CD4-positive, CD25-positive, alpha-beta regulatory T cell (primary cell): ENCODE results near the gene RNF17. TPM values are rescaled to one million over a fixed set of nuclear protein-coding genes. Genes with fewer than 3 reads are reported as not detected.

Experiments used
- ATAC-seq, 2 donors: fragments of 150-1000 bp; cut with Tn5 transposase; one replicate each; pipeline ENCODE4 v1.10.0; 2021; ENCODE audit warnings: low read depth in 2 of 2, moderate number of reproducible peaks in 2 of 2, moderate library complexity in 1 of 2
- DNase-seq, 3 donors: peaks; one replicate each; pipeline versions ENCODE4 v3.0.0 to v3.0.0-alpha.2; 2012 to 2022; ENCODE audit warnings: mixed read lengths in 1 of 3
- H3K27ac ChIP-seq: one replicate; pipeline ENCODE4 v1.7.0; 2013; ENCODE audit warnings: mild to moderate bottlenecking, low read length; ENCODE audit not compliant: insufficient read depth, poor library complexity, severe bottlenecking
- H3K27me3 ChIP-seq: one replicate; pipeline ENCODE4 v1.7.0; 2013; ENCODE audit warnings: low read length; ENCODE audit not compliant: control insufficient read depth, insufficient read depth
- H3K36me3 ChIP-seq: one replicate; pipeline ENCODE4 v1.7.0; 2013; ENCODE audit warnings: mild to moderate bottlenecking, low read length, moderate library complexity; ENCODE audit not compliant: control insufficient read depth, insufficient read depth
- H3K4me1 ChIP-seq: 2 replicates; pipeline ENCODE4 v1.7.0; 2013; ENCODE audit warnings: mild to moderate bottlenecking, low read length; ENCODE audit not compliant: insufficient read depth, control insufficient read depth, poor library complexity, severe bottlenecking
- H3K4me3 ChIP-seq: one replicate; pipeline ENCODE4 v1.7.0; 2013; ENCODE audit warnings: low read depth, mild to moderate bottlenecking, low read length, moderate library complexity
- H3K9me3 ChIP-seq, 2 experiments: 1 replicate in 1 of 2; 2 replicates in 1 of 2; pipeline ENCODE4 v1.7.0; 2013; ENCODE audit warnings: low read length in 2 of 2, mild to moderate bottlenecking in 1 of 2, moderate library complexity in 1 of 2; ENCODE audit not compliant: control insufficient read depth in 2 of 2
- H3K27ac Mint-ChIP-seq, 3 donors: one replicate each; pipeline ENCODE4 v1.8.0; 2020 to 2022; ENCODE audit warnings: mild to moderate bottlenecking in 3 of 3, mixed read lengths in 3 of 3, moderate library complexity in 2 of 3
- H3K27me3 Mint-ChIP-seq: one replicate; pipeline ENCODE4 v1.8.0; 2022; ENCODE audit warnings: mild to moderate bottlenecking, mixed read lengths
- H3K36me3 Mint-ChIP-seq: one replicate; pipeline ENCODE4 v1.8.0; 2020; ENCODE audit warnings: mixed read lengths
- H3K4me1 Mint-ChIP-seq, 4 donors: one replicate each; pipeline ENCODE4 v1.8.0; 2020 to 2022; ENCODE audit warnings: mixed read lengths in 4 of 4, mild to moderate bottlenecking in 1 of 4
- H3K4me3 Mint-ChIP-seq, 4 donors: one replicate each; pipeline ENCODE4 v1.8.0; 2020 to 2022; ENCODE audit warnings: mild to moderate bottlenecking in 4 of 4, mixed read lengths in 4 of 4, moderate library complexity in 3 of 4
- H3K9me3 Mint-ChIP-seq, 7 donors: one replicate each; pipeline ENCODE4 v1.8.0; 2020 to 2022; ENCODE audit warnings: mixed read lengths in 7 of 7, mild to moderate bottlenecking in 3 of 7, moderate library complexity in 2 of 7
- polyA plus RNA-seq, 4 donors: library from polyadenylated mRNA; unstranded; fragments of 300-500 nt; fragmentation: Illumina TruSeq; gene quantifications; one replicate each; pipeline ENCODE4 v1.2.3, GENCODE V29; 2021
- total RNA-seq: library from RNA; stranded (reverse); gene quantifications from one replicate; pipeline ENCODE4 v1.2.3, GENCODE V29; 2022

The RNF17 gene
- total and polyA plus RNA-seq, 5 donors from 2014 or later = 0.14 to 0.44 (median 0.28) TPM; not detected in 2

DNA sequence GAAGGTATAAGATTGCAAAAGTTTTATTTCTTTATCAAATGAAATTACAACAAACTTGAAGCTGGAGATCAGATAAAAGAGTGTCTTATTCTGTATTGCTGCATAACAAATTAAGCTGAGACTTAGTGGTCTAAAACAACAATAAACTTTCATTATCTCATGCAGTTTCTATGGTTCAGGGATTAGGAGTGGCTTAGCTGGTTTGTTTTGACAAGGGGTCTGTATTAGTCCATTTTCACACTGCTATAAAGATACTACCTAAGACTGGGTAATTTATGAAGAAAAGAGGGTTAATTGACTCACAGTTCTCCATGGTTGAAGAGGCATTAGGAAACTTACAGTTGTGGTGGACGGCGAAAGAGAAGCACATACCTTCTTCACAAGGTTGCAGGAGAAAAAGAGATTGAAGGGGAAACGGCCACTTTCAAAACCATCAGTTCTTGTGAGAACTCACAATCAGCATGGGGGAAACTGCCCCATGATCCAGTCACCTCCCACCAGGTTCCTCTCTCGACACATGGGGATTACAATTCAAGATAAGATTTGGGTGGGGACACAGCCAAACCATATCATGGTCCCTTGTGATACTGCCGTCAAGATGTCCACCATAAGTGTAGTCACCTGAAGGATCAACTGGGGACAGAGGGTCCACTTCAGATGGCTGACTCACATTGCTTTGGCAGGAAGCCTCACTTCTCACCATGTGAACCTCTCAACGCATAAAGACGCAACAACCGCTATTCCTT is 97.8 kb downstream of the RNF17 start:
- Histone ChIP-seq H3K27ac (no peak overlapping the region), H3K27me3 (peaks cover 9% of the 10 kb centered on the region), H3K4me3 (no peak overlapping the region), H3K36me3 (no peaks in the 10 kb centered on the region), H3K4me1 (no peaks in the 10 kb centered on the region), H3K9me3 (no peaks in the 10 kb centered on the region)
- no peak for ATAC-seq
- DNase-seq = no peak
- peaks cover 26% of the 10 kb centered on the region for H3K27me3 Mint-ChIP-seq
- H3K9me3 Mint-ChIP-seq = no peaks in the 10 kb centered on the region
- no peak overlapping the region for H3K4me3 Mint-ChIP-seq
- H3K4me1 Mint-ChIP-seq = peaks cover 0 to 3% (median 0%) of the 10 kb centered on the region in 4 donors
- H3K27ac Mint-ChIP-seq = no peak overlapping the region
- H3K36me3 Mint-ChIP-seq = no peaks in the 10 kb centered on the region

DNA sequence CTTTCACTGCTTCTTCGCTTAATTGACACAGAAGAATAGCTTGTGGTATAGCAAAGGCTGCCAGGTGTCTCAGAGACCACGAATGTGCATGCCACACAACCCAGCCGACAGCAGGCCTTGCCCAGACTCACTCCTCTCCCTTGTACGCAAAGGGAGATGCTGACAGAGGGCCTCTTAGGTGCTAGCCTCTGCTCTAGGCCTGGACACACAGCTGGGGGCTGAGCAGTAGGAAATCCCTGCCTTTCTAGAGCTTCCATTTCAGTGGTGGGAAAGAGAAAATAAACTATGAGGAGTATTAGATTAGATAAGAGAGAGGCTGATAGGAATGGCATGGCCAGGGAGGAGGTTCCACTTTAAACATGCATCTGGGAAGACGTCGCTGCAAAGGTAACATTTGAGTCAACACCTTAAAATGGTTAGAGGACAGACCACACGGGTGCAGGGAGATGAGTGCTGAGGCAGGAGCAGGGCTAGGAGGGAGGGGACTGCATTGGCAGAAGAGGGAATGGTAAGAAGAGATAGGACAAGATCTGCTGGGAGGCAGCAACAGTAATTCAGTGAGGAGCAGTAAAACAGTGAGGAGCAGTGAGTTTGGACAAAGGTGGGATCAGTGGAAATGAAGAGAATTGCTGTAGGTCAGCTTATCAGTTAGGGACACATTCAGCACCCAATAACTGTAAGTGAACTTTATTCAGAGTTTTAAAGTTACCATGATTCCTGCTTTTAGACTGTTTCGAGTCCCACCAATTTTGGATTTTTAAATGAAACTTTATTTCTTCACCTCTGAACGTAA is 100.0 kb downstream of the RNF17 start:
- Mint-ChIP-seq H3K4me1 (peaks cover 0 to 3% (median 0%) of the 10 kb centered on the region in 4 donors), H3K27ac (no peak overlapping the region), H3K9me3 (no peaks in the 10 kb centered on the region), H3K27me3 (peaks cover 24% of the 10 kb centered on the region), H3K4me3 (no peak overlapping the region), H3K36me3 (no peaks in the 10 kb centered on the region)
- Histone ChIP-seq H3K4me3 (no peak overlapping the region), H3K27ac (no peak overlapping the region), H3K27me3 (peaks cover 7% of the 10 kb centered on the region), H3K36me3 (no peaks in the 10 kb centered on the region), H3K9me3 (no peaks in the 10 kb centered on the region), H3K4me1 (no peaks in the 10 kb centered on the region)
- ATAC-seq = no peak
- no peak for DNase-seq

DNA sequence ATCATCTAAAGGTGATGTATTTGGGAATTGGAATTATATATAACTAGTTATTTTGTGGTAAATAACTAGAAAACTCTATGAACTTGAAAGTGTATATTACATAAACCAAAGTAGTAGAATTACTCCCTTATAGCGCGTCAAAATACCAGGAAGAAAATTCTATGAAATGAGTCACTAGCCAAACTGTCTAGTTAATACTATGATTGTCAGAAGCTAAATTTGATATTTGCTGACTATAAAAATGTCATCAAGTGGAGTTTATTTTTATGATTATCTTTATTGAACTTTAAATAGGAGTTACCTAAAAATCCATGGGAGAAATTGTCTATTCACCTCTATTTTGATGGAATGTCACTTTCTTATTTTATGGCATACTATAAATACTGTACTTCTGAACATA is 100.6 kb downstream of the RNF17 start:
- Mint-ChIP-seq H3K27me3 (peaks cover 25% of the 10 kb centered on the region), H3K4me3 (no peak overlapping the region), H3K27ac (no peak overlapping the region), H3K36me3 (no peaks in the 10 kb centered on the region), H3K4me1 (peaks cover 0 to 3% (median 0%) of the 10 kb centered on the region in 4 donors), H3K9me3 (no peaks in the 10 kb centered on the region)
- Histone ChIP-seq H3K27ac (no peak overlapping the region), H3K27me3 (peaks cover 7% of the 10 kb centered on the region), H3K4me3 (no peak overlapping the region), H3K4me1 (no peaks in the 10 kb centered on the region), H3K9me3 (no peaks in the 10 kb centered on the region), H3K36me3 (no peaks in the 10 kb centered on the region)
- no peak for ATAC-seq
- no peak for DNase-seq

DNA sequence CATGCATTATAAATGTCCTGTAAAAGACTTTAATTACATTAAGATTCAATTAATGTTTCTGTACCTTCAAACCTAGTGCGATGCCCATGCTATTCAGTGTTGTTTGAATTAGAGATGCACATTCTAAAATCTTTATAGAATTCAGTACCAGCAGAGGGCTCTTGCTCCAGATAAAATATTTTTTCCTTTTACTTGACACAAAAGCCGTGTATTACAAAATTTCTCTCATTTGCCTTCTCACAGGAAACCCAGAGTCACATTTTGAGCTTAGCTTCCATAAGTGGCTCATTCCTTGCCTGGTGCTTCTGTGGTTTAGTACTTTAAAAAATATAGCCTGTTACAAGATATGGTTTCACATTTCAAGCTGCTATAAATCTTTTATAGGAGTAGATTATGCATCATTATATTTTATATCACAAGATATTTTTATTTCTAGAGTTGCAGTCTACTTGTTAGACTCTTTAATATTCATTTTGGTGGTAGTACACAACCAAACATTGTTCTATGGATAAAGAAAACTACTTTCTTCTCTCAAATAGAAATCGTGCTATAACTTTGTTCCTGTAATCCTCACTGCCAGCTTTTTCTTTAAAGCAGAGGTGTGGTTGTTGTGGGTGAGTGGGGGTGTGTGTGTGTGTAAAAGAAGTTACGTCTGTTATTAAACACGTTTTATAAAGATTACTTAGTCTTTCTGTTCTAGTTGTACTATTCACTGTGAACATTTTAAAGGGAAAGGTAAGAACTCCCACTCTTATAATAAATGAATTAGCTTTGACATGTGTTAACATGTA is 101.4 kb downstream of the RNF17 start:
- Mint-ChIP-seq H3K27me3 (peaks cover 29% of the 10 kb centered on the region), H3K27ac (no peak overlapping the region), H3K4me1 (peaks cover 0 to 3% (median 0%) of the 10 kb centered on the region in 4 donors), H3K4me3 (no peak overlapping the region), H3K9me3 (no peaks in the 10 kb centered on the region), H3K36me3 (no peaks in the 10 kb centered on the region)
- peaks cover 7% of the 10 kb centered on the region for H3K27me3 ChIP-seq
- DNase-seq = peak in 1 of 3 donors; percentile 3
- ATAC-seq = no peak
- H3K36me3 ChIP-seq = no peaks in the 10 kb centered on the region
- no peaks in the 10 kb centered on the region for H3K9me3 ChIP-seq
- no peak overlapping the region for H3K4me3 ChIP-seq
- no peaks in the 10 kb centered on the region for H3K4me1 ChIP-seq
- no peak overlapping the region for H3K27ac ChIP-seq

DNA sequence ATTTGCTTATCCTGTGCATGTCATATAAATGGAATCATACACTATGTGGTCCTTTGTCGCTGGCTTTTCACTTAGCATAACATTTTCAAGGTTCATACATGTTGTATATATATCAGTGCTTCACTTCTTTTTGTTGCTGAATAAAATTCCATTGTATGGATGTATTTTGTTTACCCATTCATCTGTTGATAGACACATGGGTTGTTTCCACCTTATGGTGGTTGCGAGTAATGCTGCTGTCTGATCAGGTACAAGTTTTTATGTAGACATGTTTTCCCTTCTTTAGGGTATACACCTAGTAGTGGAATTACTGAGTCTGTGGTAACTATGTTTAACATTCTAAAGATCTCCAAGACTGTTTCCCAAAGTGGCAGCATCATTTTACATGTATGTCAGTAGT is 102.5 kb downstream of the RNF17 start:
- H3K4me1 Mint-ChIP-seq = peaks cover 0 to 3% (median 0%) of the 10 kb centered on the region in 4 donors
- H3K9me3 ChIP-seq = no peaks in the 10 kb centered on the region
- H3K36me3 ChIP-seq = no peaks in the 10 kb centered on the region
- DNase-seq (no peak), ATAC-seq (no peak)
- no peaks in the 10 kb centered on the region for H3K9me3 Mint-ChIP-seq
- no peak overlapping the region for H3K27ac Mint-ChIP-seq
- peaks cover 39% of the 10 kb centered on the region for H3K27me3 Mint-ChIP-seq
- peaks cover 7% of the 10 kb centered on the region for H3K27me3 ChIP-seq
- H3K36me3 Mint-ChIP-seq = no peaks in the 10 kb centered on the region
- no peak overlapping the region for H3K4me3 Mint-ChIP-seq
- no peak overlapping the region for H3K4me3 ChIP-seq
- H3K4me1 ChIP-seq = no peaks in the 10 kb centered on the region
- no peak overlapping the region for H3K27ac ChIP-seq

DNA sequence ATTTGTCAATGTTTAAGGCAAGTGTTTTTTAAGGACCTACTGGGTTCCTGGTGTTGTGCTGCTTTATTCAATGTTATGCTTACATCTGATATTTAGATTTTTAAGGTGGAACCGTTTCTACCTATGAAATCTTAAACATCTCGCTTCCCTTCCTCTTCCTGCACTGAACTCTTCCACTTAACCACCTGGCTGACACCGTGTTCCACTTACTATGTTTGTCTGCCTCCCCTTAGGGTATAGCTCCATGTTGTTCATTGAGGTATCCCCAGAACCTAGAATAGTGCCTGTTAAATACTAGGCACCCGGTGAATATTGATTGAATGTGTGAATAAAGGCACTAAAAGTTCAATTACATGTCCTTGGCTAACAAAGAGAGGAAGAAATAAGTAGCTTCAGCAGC is 104.9 kb downstream of the RNF17 start:
- no peaks in the 10 kb centered on the region for H3K4me1 ChIP-seq
- Mint-ChIP-seq H3K27ac (no peak overlapping the region), H3K9me3 (no peaks in the 10 kb centered on the region), H3K27me3 (peaks cover 35% of the 10 kb centered on the region), H3K4me1 (peaks cover 0 to 3% (median 0%) of the 10 kb centered on the region in 4 donors), H3K4me3 (no peak overlapping the region), H3K36me3 (no peaks in the 10 kb centered on the region)
- ATAC-seq (no peak), DNase-seq (no peak)
- no peaks in the 10 kb centered on the region for H3K36me3 ChIP-seq
- no peaks in the 10 kb centered on the region for H3K9me3 ChIP-seq
- H3K27me3 ChIP-seq = peaks cover 15% of the 10 kb centered on the region
- no peak overlapping the region for H3K4me3 ChIP-seq
- no peak overlapping the region for H3K27ac ChIP-seq

DNA sequence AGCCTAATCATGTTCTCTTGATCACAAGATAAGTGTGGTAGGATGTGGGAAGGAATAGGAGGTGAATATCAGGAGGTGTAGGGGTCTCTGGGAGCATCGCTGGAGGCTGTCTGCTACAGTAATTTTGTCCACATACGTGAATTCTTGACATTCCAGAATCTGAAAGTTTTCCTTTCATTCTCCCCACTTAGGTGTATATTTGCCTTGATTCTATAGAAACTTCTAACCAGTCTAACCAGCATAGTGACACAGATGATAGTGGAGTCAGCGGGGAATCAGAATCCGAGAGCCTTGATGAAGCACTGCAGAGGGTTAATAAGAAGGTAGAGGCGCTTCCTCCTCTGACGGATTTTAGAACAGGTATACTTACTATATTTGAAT is 106.4 kb downstream of the RNF17 start:
- Histone ChIP-seq H3K27ac (no peak overlapping the region), H3K9me3 (no peaks in the 10 kb centered on the region), H3K4me1 (no peaks in the 10 kb centered on the region), H3K4me3 (no peak overlapping the region), H3K27me3 (peaks cover 11% of the 10 kb centered on the region), H3K36me3 (no peaks in the 10 kb centered on the region)
- ATAC-seq = no peak
- Mint-ChIP-seq H3K4me3 (no peak overlapping the region), H3K4me1 (peaks cover 0 to 3% (median 0%) of the 10 kb centered on the region in 4 donors), H3K27ac (no peak overlapping the region), H3K36me3 (no peaks in the 10 kb centered on the region), H3K9me3 (no peaks in the 10 kb centered on the region), H3K27me3 (peaks cover 38% of the 10 kb centered on the region)
- no peak for DNase-seq
